Measurements from ENCODE around the gene HDAC4. TPM values are rescaled to one million over a fixed set of nuclear protein-coding genes. Genes with fewer than 3 reads are reported as not detected.

HDAC4 gene
- total RNA-seq, 2 donors from 2014 or later: 8.1 to 20.1 TPM

GRCh38 chr2:239061121-239061666, 339.6 kb downstream of the HDAC4 start:
- no peak overlapping the region for H3K27ac ChIP-seq

GRCh38 chr2:239060676-239061075, 340.1 kb downstream of the HDAC4 start:
- Histone ChIP-seq H3K27me3 (no peaks in the 10 kb centered on the region), H3K4me3 (no peak overlapping the region), H3K9me3 (peaks cover 0 to 9% of the 10 kb centered on the region in 2 donors), H3K27ac (no peak overlapping the region), H3K36me3 (peaks cover 28% of the 10 kb centered on the region), H3K4me1 (no peaks in the 10 kb centered on the region)
- no peak for DNase-seq (ENCODE audit: low spot score)
- no peak for TF ChIP-seq CTCF (IDR thresholded peaks at IDR 0.05)

More at GRCh38 chr2:239061121-239061666, 339.6 kb downstream of the HDAC4 start:
- DNase-seq (ENCODE audit: low spot score): no peak
- no peak overlapping the region for H3K4me3 ChIP-seq
- peaks cover 28% of the 10 kb centered on the region for H3K36me3 ChIP-seq
- no peaks in the 10 kb centered on the region for H3K4me1 ChIP-seq
- peaks cover 0 to 9% of the 10 kb centered on the region in 2 donors for H3K9me3 ChIP-seq
- H3K27me3 ChIP-seq: no peaks in the 10 kb centered on the region
- no peak for TF ChIP-seq CTCF (IDR thresholded peaks at IDR 0.05)

GRCh38 chr2:239059854-239060253, 341.0 kb downstream of the HDAC4 start:
- no peak for TF ChIP-seq CTCF (IDR thresholded peaks at IDR 0.05)
- no peaks in the 10 kb centered on the region for H3K27me3 ChIP-seq
- DNase-seq (ENCODE audit: low spot score): no peak
- H3K4me3 ChIP-seq: no peak overlapping the region
- H3K9me3 ChIP-seq: peaks cover 0 to 9% of the 10 kb centered on the region in 2 donors
- H3K36me3 ChIP-seq: peaks cover 20% of the 10 kb centered on the region
- no peak overlapping the region for H3K27ac ChIP-seq
- no peaks in the 10 kb centered on the region for H3K4me1 ChIP-seq

GRCh38 chr2:239058766-239059165, 342.1 kb downstream of the HDAC4 start:
- H3K4me1 ChIP-seq: no peaks in the 10 kb centered on the region
- TF ChIP-seq CTCF (IDR thresholded peaks at IDR 0.05): no peak
- H3K9me3 ChIP-seq: peaks cover 0 to 9% of the 10 kb centered on the region in 2 donors
- H3K27me3 ChIP-seq: no peaks in the 10 kb centered on the region
- no peak overlapping the region for H3K27ac ChIP-seq
- peaks cover 17% of the 10 kb centered on the region for H3K36me3 ChIP-seq
- DNase-seq (ENCODE audit: low spot score): no peak
- no peak overlapping the region for H3K4me3 ChIP-seq

- DNase-seq (ENCODE audit: low spot score): no peak
- Histone ChIP-seq H3K4me3 (no peak overlapping the region), H3K27me3 (no peaks in the 10 kb centered on the region), H3K4me1 (no peaks in the 10 kb centered on the region), H3K36me3 (peaks cover 26% of the 10 kb centered on the region), H3K9me3 (peaks cover 0 to 9% of the 10 kb centered on the region in 2 donors), H3K27ac (no peak overlapping the region)
- TF ChIP-seq CTCF (IDR thresholded peaks at IDR 0.05): no peak
These were observed 343.3 kb downstream of the HDAC4 start for GRCh38 chr2:239057533-239057932.

GRCh38 chr2:239056611-239057010, 344.2 kb downstream of the HDAC4 start:
- Histone ChIP-seq H3K4me1 (no peaks in the 10 kb centered on the region), H3K36me3 (peaks cover 33% of the 10 kb centered on the region), H3K4me3 (no peak overlapping the region), H3K27ac (no peak overlapping the region), H3K27me3 (no peaks in the 10 kb centered on the region), H3K9me3 (peaks cover 0 to 9% of the 10 kb centered on the region in 2 donors)
- TF ChIP-seq CTCF (IDR thresholded peaks at IDR 0.05): no peak
- no peak for DNase-seq (ENCODE audit: low spot score)

Data from right atrium auricular region (tissue), 2 donors.